HepG2 (cell line): ENCODE results near the gene ATXN1L. TPM values are rescaled to one million over a fixed set of nuclear protein-coding genes. Genes with fewer than 3 reads are reported as not detected.

Experiments
- ATAC-seq: fragments of 200-7000 bp; cut with Tn5 transposase; 3 replicates; pipeline ENCODE4 v1.9.1; 2020; ENCODE audit warnings: mild to moderate bottlenecking, moderate library complexity
- BruUV-seq: library from RNA; stranded (reverse); fragments of 400-500 nt; replicated peaks from 2 replicates; lab custom pipeline; 2021; lab: Mats Ljungman, UMichigan
- CTCF ChIA-PET: fragments of 300-600 bp; formaldehyde crosslinking; extraction: SDS; loops from one replicate; lab custom pipeline; 2021; ENCODE audit warnings: low total read pairs, inconsistent platforms, low intra/inter-chr PET ratio; lab: Yijun Ruan, JAX
- POLR2A ChIA-PET: fragments of 350-600 bp; sonication (Branson Sonifier 250); formaldehyde crosslinking; loops from one replicate; lab custom pipeline; 2020; ENCODE audit warnings: antibody characterized with exemption, inconsistent platforms; lab: Yijun Ruan, JAX
- DNase-seq: peaks from one replicate; pipeline ENCODE4 v3.0.0-alpha.2; 2015; ENCODE audit warnings: low spot score
- FAIRE-seq: peaks from 3 replicates; lab custom pipeline; 2011; peaks lifted over from hg19 to GRCh38; lab: Jason Lieb, UNC
- H2AFZ ChIP-seq: one replicate; pipeline ENCODE4 v1.6.1; 2011; ENCODE audit warnings: low read length, inconsistent platforms
- H3K27ac ChIP-seq: fragments of 300-600 bp; 3 replicates; pipeline ENCODE4 v1.8.0; 2011; ENCODE audit warnings: mixed run types, mild to moderate bottlenecking, mixed read lengths, low read length, inconsistent platforms; ENCODE audit not compliant: insufficient read depth; ENCODE audit errors: extremely low read length
- H3K27me3 ChIP-seq, 2 experiments: fragments of 200-600 bp in 1 of 2; 2 replicates in 1 of 2; 3 replicates in 1 of 2; pipeline versions ENCODE4 v1.6.0 to v1.8.0; 2011; ENCODE audit warnings: low read length in 2 of 2, mild to moderate bottlenecking in 2 of 2, moderate library complexity in 2 of 2, inconsistent platforms in 1 of 2; ENCODE audit not compliant: insufficient read depth in 2 of 2, control insufficient read depth in 1 of 2
- H3K36me3 ChIP-seq, 2 experiments: fragments of 200-600 bp in 1 of 2; replicated peaks in 1 of 2; 2 replicates in 1 of 2; 3 replicates in 1 of 2; pipeline versions ENCODE4 v1.5.1 to v1.8.0; 2011; ENCODE audit warnings: low read length in 2 of 2, inconsistent platforms in 1 of 2; ENCODE audit not compliant: insufficient read depth in 2 of 2, control insufficient read depth in 1 of 2
- H3K4me1 ChIP-seq: 2 replicates; pipeline ENCODE4 v1.5.1; 2012; ENCODE audit warnings: low read length, inconsistent platforms; ENCODE audit not compliant: insufficient read depth
- H3K4me2 ChIP-seq: 2 replicates; pipeline ENCODE4 v1.6.0; 2011; ENCODE audit warnings: low read depth, low read length, inconsistent platforms
- H3K4me3 ChIP-seq, 3 experiments: fragments of 200-600 bp in 1 of 3; sonication (generic), shearing (Covaris generic) in 1 of 3; replicated peaks in 1 of 3; 2 replicates each; pipeline ENCODE4 v1.5.1; 2011 to 2016; ENCODE audit warnings: low read length in 3 of 3, inconsistent platforms in 2 of 3, low read depth in 2 of 3, mild to moderate bottlenecking in 2 of 3, control low read depth in 1 of 3, mixed read lengths in 1 of 3; ENCODE audit not compliant: insufficient read depth in 1 of 3
- H3K79me2 ChIP-seq: one replicate; pipeline ENCODE4 v1.6.1; 2011; ENCODE audit warnings: low read length, inconsistent platforms; ENCODE audit not compliant: insufficient read depth
- H3K9ac ChIP-seq: 2 replicates; pipeline ENCODE4 v1.6.0; 2011; ENCODE audit warnings: mild to moderate bottlenecking, low read depth, low read length, inconsistent platforms; ENCODE audit not compliant: insufficient read depth
- H3K9me3 ChIP-seq: 2 replicates; pipeline ENCODE4 v1.5.1; 2012; ENCODE audit warnings: mild to moderate bottlenecking, low read length
- H4K20me1 ChIP-seq: 2 replicates; pipeline ENCODE4 v1.6.0; 2011; ENCODE audit warnings: inconsistent platforms, mild to moderate bottlenecking, low read length, moderate library complexity; ENCODE audit not compliant: insufficient read depth
- ATF1 ChIP-seq: IDR thresholded peaks from 2 replicates; pipeline ENCODE4 v1.6.1; 2016; ENCODE audit warnings: mild to moderate bottlenecking, control low read depth
- GTF2F1 ChIP-seq: fragments of 150-350 bp; IDR thresholded peaks from 2 replicates; pipeline ENCODE4 v1.6.1; 2014; ENCODE audit warnings: low read length
- MIXL1 ChIP-seq: IDR thresholded peaks from 2 replicates; pipeline ENCODE4 v1.6.1; 2016
- RBAK ChIP-seq: sonication (generic); formaldehyde crosslinking; IDR thresholded peaks from 2 replicates; pipeline ENCODE4 v1.5.1; 2020; ENCODE audit warnings: mild to moderate bottlenecking, missing genetic modification reagents
- ZFX ChIP-seq: sonication (generic); formaldehyde crosslinking; IDR thresholded peaks from 2 replicates; pipeline ENCODE4 v1.4.0; 2020; ENCODE audit warnings: mild to moderate bottlenecking, low read depth, missing genetic modification reagents, moderate library complexity
- ZNF432 ChIP-seq: sonication (generic); formaldehyde crosslinking; IDR thresholded peaks from 2 replicates; pipeline ENCODE4 v1.5.0; 2020; ENCODE audit warnings: missing genetic modification reagents, mild to moderate bottlenecking, borderline replicate concordance
- ZNF672 ChIP-seq: sonication (generic); formaldehyde crosslinking; IDR thresholded peaks from 2 replicates; pipeline ENCODE4 v1.8.1; 2022; ENCODE audit warnings: missing genetic modification reagents
- WGBS: methylation state at CpG from one replicate; pipeline ENCODE4 v1.1.6; 2017; ENCODE audit warnings: low lambda C conversion rate; 5-methylcytosine and 5-hydroxymethylcytosine counted together
- in situ Hi-C: cut with HindIII; loops from 2 replicates; pipeline ENCODE4 v1.10.0; 2017; ENCODE audit warnings: low pct_unique_long_range_greater_than_20kb; ENCODE audit not compliant: extremely low pct_ligation_motif_present
- intact Hi-C: fragments of 100-400 bp; cut with micrococcal nuclease; formaldehyde crosslinking; loops from one replicate; pipeline ENCODE4 v1.10.0; 2022; ENCODE audit not compliant: unreplicated experiment
- polyA plus RNA-seq, 8 experiments: library from polyadenylated mRNA; depleted of rRNA in 3 of 8; stranded (reverse) in 7 of 8; unstranded in 1 of 8; fragments of >200 nt; fragmentation: Illumina TruSeq in 4 of 8; extraction: Trizol in 4 of 8; gene quantifications; 2 replicates each; pipeline versions ENCODE4 v1.2.1 to v1.2.3, GENCODE V29; 2011 to 2016; ENCODE audit warnings: low read depth in 4 of 8, missing spikeins in 1 of 8, mixed read lengths in 1 of 8; ENCODE audit not compliant: insufficient read depth in 1 of 8
- total RNA-seq, 5 experiments: library from RNA; depleted of rRNA; stranded (reverse); fragments of >200 nt; fragmentation: Illumina TruSeq; extraction: Trizol; gene quantifications; 2 replicates each; pipeline ENCODE4 v1.2.3, GENCODE V29; 2016; ENCODE audit warnings: low read depth in 1 of 5
- TF ChIP-seq, protein P1 (sequence below): sonication (generic); formaldehyde crosslinking; IDR thresholded peaks from 2 replicates; pipeline ENCODE4 v1.5.1; 2020; ENCODE audit warnings: missing genetic modification reagents, mild to moderate bottlenecking, borderline replicate concordance

Gene ATXN1L
- total and polyA plus RNA-seq, 2 of the 13 experiments (the other 11 are each of a cell fraction or from before 2014, with no cell fraction given), result 20.0 to 22.4 TPM

DNA sequence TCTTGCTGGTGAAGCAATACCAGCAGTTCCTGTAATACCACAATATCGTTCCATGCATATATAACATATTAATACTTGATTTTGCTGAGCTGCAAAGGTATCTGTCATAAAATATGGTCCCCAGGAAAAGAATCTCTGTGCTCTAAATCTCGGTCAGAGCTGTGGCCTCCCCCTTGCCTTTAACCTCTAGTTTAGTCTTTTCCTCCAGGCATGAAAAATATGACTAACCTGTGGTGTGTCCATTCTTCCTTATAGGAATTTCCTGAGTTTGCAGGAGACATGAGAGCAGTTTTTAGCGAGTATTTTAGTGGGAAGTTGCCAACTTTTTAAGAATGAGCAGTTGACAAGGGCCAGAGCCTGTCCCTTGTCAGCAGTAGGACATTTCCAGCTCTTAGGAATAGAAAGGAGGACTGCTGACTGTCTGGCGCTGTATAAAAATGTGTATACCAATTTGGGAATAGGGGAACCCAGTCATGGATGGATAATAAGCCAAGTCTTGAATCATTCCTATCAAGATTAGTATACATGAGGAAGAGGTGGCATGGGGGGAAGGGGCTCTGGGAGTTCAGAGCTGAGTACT, 8.7 kb downstream of the ATXN1L start:
- CTCF ChIA-PET, result no interaction called here
- H4K20me1 ChIP-seq, result no peaks in the 10 kb centered on the region
- POLR2A ChIA-PET, result no interaction called here
- FAIRE-seq (no peak), ATAC-seq (no peak), DNase-seq (no peak)
- no peaks in the 10 kb centered on the region for H3K79me2 ChIP-seq
- peaks cover 29% of the 10 kb centered on the region for H3K4me1 ChIP-seq
- WGBS, result 97% methylated on average over 4 of the region's 4 CpGs
- no peaks in the 10 kb centered on the region for H3K9me3 ChIP-seq
- BruUV-seq, result no TSS peak
- H3K4me3 ChIP-seq, result no peak overlapping the region
- H3K4me2 ChIP-seq, result no peak overlapping the region
- no peak overlapping the region for H3K9ac ChIP-seq
- TF ChIP-seq ZNF432 (CRISPR knock-in tag) (no peak), GTF2F1 (no peak), MIXL1 (no peak), RBAK (CRISPR knock-in tag) (no peak), ZNF672 (CRISPR knock-in tag) (no peak), ZFX (CRISPR knock-in tag) (no peak), ATF1 (CRISPR knock-in tag) (no peak)
- TF ChIP-seq, protein P1, sequence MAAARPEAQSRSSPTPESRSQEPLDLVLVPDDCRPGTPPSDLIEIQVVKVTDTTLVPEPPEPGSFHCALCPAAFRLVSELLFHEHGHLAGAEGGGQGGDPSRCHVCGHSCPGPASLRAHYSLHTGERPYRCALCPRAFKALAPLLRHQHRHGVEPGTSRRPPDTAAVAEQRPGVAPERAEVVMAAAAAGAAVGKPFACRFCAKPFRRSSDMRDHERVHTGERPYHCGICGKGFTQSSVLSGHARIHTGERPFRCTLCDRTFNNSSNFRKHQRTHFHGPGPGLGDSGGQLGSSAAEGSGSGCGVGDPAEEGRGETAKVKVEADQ (CRISPR knock-in tag), result no peak
- H3K36me3 ChIP-seq, result peaks cover 27 to 43% of the 10 kb centered on the region in 2 experiments
- H2AFZ ChIP-seq, result no peak overlapping the region
- in situ Hi-C loops (no loop called here), intact Hi-C loops (no loop called here)
- H3K27ac ChIP-seq, result no peak overlapping the region
- no peaks in the 10 kb centered on the region for H3K27me3 ChIP-seq
